ENCODE data around the gene HIPK2.

HIPK2 gene

GRCh38 chr7:139783647-139784385, 6.0 kb upstream of the HIPK2 start:
- DNase-seq (ENCODE audit: low spot score): no peak

- DNase-seq (ENCODE audit: low spot score): no peak
These were observed 5.1 kb upstream of the HIPK2 start for GRCh38 chr7:139782932-139783331.

DNA sequence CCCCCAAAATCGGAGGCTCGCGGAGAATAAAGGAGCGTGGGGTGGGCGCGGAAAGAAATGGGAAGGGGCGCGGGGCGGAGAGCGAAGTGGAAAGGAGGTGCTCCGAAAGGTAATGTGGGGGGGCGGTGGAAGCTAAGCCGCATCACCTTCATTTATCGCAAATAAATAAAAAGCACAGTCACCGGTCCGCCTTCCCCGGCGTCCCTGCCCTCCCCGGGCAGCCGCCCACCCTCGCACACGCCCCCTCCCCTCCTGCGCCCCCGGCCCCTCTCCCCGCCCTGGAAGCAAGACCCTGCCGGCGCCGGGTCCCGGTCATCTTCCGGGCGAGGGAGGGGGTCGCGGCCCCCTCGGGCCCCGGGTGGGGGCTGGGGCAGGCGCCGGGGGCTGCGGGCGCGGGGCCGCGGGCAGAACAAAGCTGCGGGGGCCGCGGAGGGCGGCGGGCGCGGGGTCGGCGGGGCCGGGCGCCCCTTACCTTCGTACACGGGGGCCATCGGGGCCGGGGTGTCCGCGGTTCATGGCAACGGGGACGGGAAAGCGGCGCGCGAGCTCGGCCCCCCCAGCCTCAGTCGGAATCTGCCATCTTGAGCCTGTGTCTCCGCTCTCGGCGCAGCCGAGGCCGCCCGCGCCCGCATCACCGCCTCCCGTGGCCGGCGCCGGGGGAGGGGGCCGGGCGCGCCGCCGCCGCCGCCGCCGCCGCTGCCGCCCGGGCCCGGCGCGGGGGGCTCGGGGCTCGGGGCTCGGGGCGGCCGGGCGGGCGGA, 486 bp downstream of the HIPK2 start:
- no peak for DNase-seq (ENCODE audit: low spot score)

GRCh38 chr7:139776486-139777132, 1.2 kb downstream of the HIPK2 start:
- peak; percentile 52 for DNase-seq (ENCODE audit: low spot score)

DNA sequence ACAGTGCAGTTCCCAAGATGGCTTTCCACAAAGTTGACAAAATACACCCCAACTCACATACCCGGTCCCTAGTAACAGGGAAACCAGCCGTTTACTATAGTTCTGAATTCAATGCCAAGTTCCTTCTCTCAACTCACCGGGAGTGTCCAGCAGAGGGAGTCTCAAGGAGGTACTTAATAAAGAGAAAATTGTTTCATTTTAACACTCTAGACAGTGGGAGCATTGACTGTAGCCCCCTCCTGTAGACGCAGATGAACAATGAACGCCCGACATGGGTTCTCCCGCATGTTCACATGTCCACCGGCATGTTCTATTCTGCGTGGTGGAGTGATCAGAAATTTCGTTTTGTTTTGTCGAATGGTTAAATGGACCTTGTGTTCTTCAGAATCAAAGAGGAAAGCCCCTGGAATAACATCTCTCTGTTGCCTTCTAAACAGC, 1.9 kb downstream of the HIPK2 start:
- peak; percentile 85 for DNase-seq (ENCODE audit: low spot score)

- DNase-seq (ENCODE audit: low spot score): no peak
These were observed 3.4 kb downstream of the HIPK2 start for GRCh38 chr7:139774376-139774775.

GRCh38 chr7:139773371-139773770, 4.4 kb downstream of the HIPK2 start:
- DNase-seq (ENCODE audit: low spot score): no peak

DNA sequence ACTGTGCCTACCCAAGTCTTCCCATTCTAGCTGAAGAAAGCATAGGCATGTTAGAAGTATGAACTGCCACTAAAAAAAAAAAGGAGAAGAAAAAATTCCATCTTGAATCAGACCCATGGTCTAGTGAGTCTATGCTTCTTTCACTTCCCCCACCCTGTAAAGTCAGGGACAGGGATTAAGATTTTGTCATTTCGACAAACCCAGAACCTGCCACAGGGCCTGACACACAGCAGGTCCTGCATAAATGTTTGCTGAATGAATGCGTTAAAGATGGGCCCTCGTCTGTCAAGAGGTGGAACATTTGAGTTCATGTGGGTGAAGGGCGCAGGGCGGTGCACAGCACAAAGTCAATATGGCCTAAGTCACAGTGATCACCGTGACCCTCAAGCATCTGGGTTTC, 4.9 kb downstream of the HIPK2 start:
- DNase-seq (ENCODE audit: low spot score): no peak

- no peak for DNase-seq (ENCODE audit: low spot score)
These were observed 5.7 kb downstream of the HIPK2 start for GRCh38 chr7:139772115-139772514.

- DNase-seq (ENCODE audit: low spot score): no peak
These were observed 6.5 kb downstream of the HIPK2 start for GRCh38 chr7:139771001-139771956.

DNA sequence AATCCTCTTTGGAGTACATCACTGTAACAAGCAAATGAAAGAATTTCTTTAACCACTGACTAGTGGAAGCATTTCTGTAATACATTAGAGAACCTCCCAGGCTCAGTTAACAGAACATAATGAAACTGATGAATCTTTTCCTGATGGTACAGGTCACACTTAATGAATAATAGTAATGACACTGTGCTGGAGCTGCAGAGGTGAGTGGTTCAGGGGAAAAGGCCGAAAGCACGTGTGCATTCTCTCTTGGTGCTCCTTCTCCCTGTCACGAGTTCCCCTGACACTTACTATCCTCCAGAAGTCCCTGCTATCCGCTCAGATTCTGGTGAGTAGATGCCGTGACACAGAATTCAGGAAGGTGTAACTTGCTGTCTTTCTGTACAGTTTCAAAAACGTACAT, 8.0 kb downstream of the HIPK2 start:
- no peak for DNase-seq (ENCODE audit: low spot score)

GRCh38 chr7:139769066-139769465, 8.7 kb downstream of the HIPK2 start:
- DNase-seq (ENCODE audit: low spot score): no peak

- no peak for DNase-seq (ENCODE audit: low spot score)
These were observed 9.5 kb downstream of the HIPK2 start for GRCh38 chr7:139768249-139768824.

- DNase-seq (ENCODE audit: low spot score): no peak
These were observed 10.2 kb downstream of the HIPK2 start for GRCh38 chr7:139767561-139767982.

DNA sequence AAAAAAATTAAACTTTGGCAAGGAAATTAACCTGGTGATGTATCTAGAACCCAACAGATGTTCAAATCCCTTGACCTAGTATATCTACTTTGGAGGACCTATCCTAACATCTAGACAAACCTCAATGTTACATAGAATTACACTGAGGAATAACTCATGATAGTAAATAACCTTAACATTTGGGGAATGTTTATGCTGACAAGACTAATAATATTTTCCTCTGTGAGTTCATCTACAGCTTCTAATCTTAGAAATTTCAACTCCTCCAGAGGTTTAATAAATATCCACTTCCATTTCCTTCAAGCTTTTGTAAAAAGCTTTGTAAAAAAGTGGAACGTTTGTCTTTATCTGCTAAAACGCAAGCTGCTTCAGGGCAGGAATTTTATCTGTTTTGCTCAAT, 12.7 kb downstream of the HIPK2 start:
- no peak for DNase-seq (ENCODE audit: low spot score)

- no peak for DNase-seq (ENCODE audit: low spot score)
These were observed 14.5 kb downstream of the HIPK2 start for GRCh38 chr7:139763330-139763729.

- DNase-seq (ENCODE audit: low spot score): no peak
These were observed 14.9 kb downstream of the HIPK2 start for GRCh38 chr7:139762886-139763285.

- no peak for DNase-seq (ENCODE audit: low spot score)
These were observed 19.4 kb downstream of the HIPK2 start for GRCh38 chr7:139758388-139758787.

- DNase-seq (ENCODE audit: low spot score): no peak
These were observed 19.8 kb downstream of the HIPK2 start for GRCh38 chr7:139757968-139758367.

DNA sequence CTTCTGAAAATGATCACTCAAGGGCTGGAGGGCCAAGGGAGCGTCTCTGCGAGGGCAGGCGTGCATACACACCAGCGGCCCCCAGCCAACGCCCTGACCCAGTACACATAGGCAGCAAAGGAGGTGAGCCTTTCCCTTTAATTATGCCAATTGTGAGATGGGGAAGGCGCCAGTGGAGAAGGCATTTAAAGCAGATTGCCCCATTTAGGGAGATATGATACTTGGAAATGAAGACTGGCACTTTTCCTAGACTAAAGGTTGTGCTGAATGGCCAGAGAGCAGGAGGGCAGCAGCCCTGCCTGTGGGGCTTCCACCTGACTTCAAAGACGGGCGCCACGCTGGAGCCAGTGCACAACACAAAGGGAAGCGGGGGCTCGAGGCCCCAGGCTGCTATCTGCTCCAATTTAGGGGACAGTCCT, 24.1 kb downstream of the HIPK2 start:
- DNase-seq (ENCODE audit: low spot score): no peak

DNA sequence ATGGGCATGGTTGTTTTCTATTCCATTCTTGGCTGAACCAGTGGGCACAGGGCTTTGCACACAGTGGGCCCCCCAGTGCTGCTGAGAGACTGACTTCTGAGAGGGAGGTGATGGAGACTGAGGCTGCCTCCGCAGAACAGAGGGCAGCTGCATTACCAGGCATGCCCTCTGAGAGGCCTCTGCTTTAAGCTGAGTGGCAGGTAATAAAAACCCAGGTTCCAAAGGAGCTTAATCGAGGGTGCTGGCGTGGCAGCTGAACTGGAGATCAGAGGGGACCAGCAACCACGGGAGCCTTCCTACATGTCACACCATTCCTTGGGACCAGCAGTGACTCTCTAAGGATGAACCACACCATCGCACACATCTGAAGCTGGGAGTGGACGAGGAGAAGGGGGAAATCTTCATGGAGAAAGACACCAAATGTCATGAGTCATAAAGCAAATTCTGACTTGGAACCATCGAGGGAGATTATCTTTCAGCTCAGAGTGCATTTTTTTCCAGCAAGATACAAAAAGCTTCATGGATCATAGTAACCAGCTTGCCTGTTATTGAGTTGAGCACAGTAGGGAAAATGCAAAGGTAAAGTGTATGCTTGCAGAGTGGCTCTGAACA, 24.6 kb downstream of the HIPK2 start:
- peak; percentile 14 for DNase-seq (ENCODE audit: low spot score)
